AG04450 (cell line): ENCODE measurements around the gene PCMT1. TPM values are rescaled to one million over a fixed set of nuclear protein-coding genes. Genes with fewer than 3 reads are reported as not detected.

Experiments used
- CTCF ChIA-PET: fragments of 300-600, 350-600 bp; formaldehyde crosslinking; extraction: SDS; loops from one replicate; lab custom pipeline; 2022; ENCODE audit warnings: antibody characterized with exemption, inconsistent platforms; lab: Charles Lee
- POLR2A ChIA-PET: fragments of 350-600 bp; formaldehyde crosslinking; extraction: SDS; loops from one replicate; lab custom pipeline; 2021; ENCODE audit warnings: antibody characterized with exemption, inconsistent platforms; lab: Yijun Ruan, JAX
- DNase-seq: peaks from one replicate; pipeline ENCODE4 v3.0.0-alpha.2; 2011; ENCODE audit warnings: low read depth, low spot score
- H3K27ac ChIP-seq: one replicate; pipeline ENCODE4 v1.5.1; 2012; ENCODE audit warnings: low read depth, low read length, control low read depth
- H3K27me3 ChIP-seq: one replicate; pipeline ENCODE4 v1.6.0; 2012; ENCODE audit warnings: low read length; ENCODE audit not compliant: control insufficient read depth, insufficient read depth
- H3K4me3 ChIP-seq: 2 replicates; pipeline ENCODE4 v1.5.1; 2011; ENCODE audit warnings: mild to moderate bottlenecking, low read depth, low read length, control low read depth
- H3K9me3 ChIP-seq: 2 replicates; pipeline ENCODE4 v1.5.1; 2012; ENCODE audit warnings: low read length; ENCODE audit not compliant: control insufficient read depth, insufficient read depth
- polyA plus RNA-seq: library from polyadenylated mRNA; depleted of rRNA; stranded (reverse); fragments of >200 nt; gene quantifications from 2 replicates; pipeline ENCODE4 v1.2.3, GENCODE V29; 2011
- TF ChIP-seq, protein P1 (sequence below): IDR thresholded peaks from 2 replicates; pipeline ENCODE4 v1.5.1; 2011; ENCODE audit warnings: low read depth, low read length, control low read depth, inconsistent platforms

PCMT1 gene
- polyA plus RNA-seq, 1 experiment: 96.2 TPM

DNA sequence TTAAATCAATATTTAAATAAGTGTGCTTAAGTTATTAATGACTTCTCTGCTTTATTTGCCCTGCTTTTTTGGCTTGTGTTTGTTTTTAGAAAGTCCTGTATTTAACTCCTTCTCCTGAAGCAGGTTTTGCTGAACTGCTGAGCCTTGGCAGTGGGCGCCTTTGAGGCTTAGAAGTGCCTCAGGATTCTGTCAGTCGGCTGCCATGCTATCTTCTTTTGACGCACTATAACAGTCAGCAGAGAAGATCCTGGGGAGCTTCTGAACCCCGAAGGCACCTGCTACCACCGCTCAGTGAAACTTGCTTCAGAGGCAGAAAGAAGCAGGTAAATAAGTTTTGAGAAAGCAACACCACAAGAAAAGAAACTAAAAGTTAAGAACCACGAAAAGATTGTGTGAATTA, 22.4 kb downstream of the PCMT1 start:
- H3K27me3 ChIP-seq: no peaks in the 10 kb centered on the region
- ChIA-PET CTCF (no interaction called here), POLR2A (no interaction called here)
- no peak overlapping the region for H3K4me3 ChIP-seq
- H3K9me3 ChIP-seq: no peaks in the 10 kb centered on the region
- TF ChIP-seq, protein P1, sequence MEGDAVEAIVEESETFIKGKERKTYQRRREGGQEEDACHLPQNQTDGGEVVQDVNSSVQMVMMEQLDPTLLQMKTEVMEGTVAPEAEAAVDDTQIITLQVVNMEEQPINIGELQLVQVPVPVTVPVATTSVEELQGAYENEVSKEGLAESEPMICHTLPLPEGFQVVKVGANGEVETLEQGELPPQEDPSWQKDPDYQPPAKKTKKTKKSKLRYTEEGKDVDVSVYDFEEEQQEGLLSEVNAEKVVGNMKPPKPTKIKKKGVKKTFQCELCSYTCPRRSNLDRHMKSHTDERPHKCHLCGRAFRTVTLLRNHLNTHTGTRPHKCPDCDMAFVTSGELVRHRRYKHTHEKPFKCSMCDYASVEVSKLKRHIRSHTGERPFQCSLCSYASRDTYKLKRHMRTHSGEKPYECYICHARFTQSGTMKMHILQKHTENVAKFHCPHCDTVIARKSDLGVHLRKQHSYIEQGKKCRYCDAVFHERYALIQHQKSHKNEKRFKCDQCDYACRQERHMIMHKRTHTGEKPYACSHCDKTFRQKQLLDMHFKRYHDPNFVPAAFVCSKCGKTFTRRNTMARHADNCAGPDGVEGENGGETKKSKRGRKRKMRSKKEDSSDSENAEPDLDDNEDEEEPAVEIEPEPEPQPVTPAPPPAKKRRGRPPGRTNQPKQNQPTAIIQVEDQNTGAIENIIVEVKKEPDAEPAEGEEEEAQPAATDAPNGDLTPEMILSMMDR: no peak
- no peak for DNase-seq
- no peak overlapping the region for H3K27ac ChIP-seq

DNA sequence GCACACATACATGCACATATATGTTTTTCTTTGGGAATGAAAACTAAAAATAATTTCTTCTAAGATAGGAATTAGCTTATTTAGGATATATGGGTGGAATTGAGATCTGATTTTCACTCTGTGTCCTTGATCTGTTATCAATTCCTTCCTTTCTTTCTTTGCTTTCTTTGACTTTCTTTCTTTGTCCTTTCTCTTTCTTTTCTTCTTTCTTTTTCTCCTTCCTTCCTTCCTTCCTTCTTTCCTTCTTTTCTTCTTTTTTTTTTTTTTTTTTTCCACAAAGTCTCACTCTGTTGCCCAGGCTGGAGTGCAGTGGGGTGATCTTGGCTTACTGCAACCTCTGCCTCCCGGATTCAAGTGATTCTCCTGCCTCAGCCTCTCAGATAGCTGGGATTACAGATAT, 28.1 kb downstream of the PCMT1 start:
- TF ChIP-seq, protein P1: no peak
- no peak overlapping the region for H3K4me3 ChIP-seq
- ChIA-PET CTCF (no interaction called here), POLR2A (no interaction called here)
- H3K9me3 ChIP-seq: no peaks in the 10 kb centered on the region
- no peaks in the 10 kb centered on the region for H3K27me3 ChIP-seq
- no peak for DNase-seq
- H3K27ac ChIP-seq: no peak overlapping the region

DNA sequence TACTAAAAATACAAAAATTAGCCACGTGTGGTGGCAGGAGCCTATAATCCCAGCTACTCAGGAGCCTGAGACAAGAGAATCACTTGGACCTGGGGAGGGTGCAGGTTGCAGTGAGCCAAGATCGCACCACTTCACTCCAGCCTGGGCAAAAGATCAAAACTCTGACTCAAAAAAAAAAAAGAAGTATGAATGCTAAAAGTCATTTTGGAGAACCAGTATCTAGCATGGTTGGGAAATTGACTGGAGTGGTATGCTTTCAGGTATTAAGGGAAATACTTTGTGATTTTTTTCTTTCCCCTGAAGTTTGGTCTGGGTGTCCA, 30.1 kb downstream of the PCMT1 start:
- DNase-seq: no peak
- ChIA-PET CTCF (no interaction called here), POLR2A (no interaction called here)
- H3K27me3 ChIP-seq: no peaks in the 10 kb centered on the region
- TF ChIP-seq, protein P1: no peak
- H3K27ac ChIP-seq: no peak overlapping the region
- H3K4me3 ChIP-seq: no peak overlapping the region
- no peaks in the 10 kb centered on the region for H3K9me3 ChIP-seq

DNA sequence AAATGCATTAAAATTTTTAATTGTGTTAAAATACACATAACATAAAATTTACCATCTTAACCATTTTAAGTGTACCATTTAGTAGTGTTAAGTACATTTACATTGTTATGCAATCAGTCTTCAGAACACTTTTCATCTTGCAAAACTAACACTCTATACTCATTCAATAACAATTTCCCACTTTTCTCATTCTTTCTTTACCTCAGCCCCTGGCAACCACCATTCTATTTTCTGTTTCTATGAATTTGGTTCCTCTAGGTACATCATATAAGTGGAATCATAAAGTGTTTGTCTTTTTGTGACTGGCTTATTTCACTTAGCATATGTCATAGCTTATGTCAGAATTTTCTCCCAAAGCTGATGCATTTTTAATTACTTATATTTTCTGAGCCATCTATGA, 32.2 kb downstream of the PCMT1 start:
- CTCF ChIA-PET: interaction anchor here (0.5 kb wide), 1 partner anchor 25 kb away, joined by 3 read pairs; no protein-coding TSS in a partner anchor
- POLR2A ChIA-PET: no interaction called here

DNA sequence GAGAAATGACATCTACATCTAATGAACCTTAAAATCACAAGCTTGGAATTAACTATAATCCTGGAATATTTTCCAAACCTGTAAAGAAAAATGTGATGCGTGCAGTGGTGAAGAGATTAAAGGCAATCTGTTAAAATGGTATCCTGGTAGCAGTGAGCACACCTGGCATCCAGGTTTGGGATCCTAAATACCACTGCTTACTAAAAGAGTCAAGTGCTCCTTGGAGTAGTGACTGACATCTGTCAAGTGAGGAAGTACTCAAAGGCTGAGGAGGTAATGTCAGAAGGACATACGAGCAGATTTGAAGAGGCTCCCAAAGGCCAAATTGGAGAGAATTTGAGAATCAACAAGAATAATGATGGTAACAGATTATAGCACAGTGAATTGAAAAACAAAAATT, 32.8 kb downstream of the PCMT1 start:
- H3K27ac ChIP-seq: no peak overlapping the region
- no peak for DNase-seq
- H3K4me3 ChIP-seq: no peak overlapping the region
- CTCF ChIA-PET: no interaction called here
- POLR2A ChIA-PET: no interaction called here
- H3K9me3 ChIP-seq: no peaks in the 10 kb centered on the region
- TF ChIP-seq, protein P1: no peak
- H3K27me3 ChIP-seq: no peaks in the 10 kb centered on the region

More for the DNA sequence above, 32.2 kb downstream of the PCMT1 start:
- Histone ChIP-seq H3K9me3 (no peaks in the 10 kb centered on the region), H3K27me3 (no peaks in the 10 kb centered on the region), H3K4me3 (no peak overlapping the region), H3K27ac (no peak overlapping the region)
- TF ChIP-seq, protein P1: no peak
- no peak for DNase-seq
